ENCODE measurements around the gene TMEM191C. TPM values are rescaled to one million over a fixed set of nuclear protein-coding genes. Genes with fewer than 3 reads are reported as not detected.
"Not testable (repeated sequence)": the region's sequence is repeated elsewhere in the genome, so short reads cannot be mapped to it uniquely, and the experiment has no call there.

The TMEM191C gene
- total RNA-seq, 4 donors from 2014 or later: 0.42 to 1.7 (median 0.47) TPM; not detected in 1

DNA sequence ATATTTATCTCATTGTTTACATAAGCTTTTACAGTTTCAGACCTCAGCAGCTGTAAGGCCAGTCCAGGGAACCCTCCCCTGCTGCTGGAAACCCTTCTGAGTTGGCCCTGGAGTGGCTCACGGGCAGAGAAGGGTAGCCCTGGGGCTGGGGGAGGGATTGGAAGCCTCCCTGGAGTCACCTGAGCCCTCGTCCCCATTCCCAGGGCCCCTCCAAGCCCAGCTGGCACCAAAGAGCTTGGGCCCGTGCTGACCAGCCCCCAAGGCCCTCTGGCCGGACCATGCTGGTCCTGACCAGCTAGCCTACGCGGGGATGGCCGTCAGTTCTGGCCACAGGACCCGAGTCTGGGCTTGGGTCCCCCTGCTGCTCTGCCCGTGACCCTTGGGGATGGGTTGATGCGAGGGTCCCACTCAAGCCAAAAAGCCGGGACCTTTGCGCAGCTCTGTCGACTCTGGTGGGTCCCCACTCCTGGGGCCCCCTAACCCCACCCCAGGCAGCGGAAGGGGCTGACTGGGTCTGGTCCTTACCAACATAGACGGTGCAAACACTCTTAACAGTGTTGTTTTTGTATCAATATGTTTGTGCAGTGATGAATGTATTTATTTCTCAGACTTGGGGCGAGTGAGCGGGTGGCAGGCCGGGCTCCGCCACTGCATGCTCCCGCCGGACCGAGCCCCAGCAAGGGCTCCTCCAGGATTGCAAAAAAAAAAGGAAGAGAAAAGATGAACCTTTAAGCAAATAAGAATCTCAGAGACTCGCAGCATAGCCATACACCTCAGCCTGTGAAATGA is 17.5 kb upstream of the TMEM191C start:
- WGBS: 91% methylated on average over 14 of the region's 23 CpGs
- Histone ChIP-seq H3K4me3 (no peak overlapping the region), H3K27me3 (no peaks in the 10 kb centered on the region), H3K4me1 (no peaks in the 10 kb centered on the region), H3K9me3 (no peaks in the 10 kb centered on the region), H3K27ac (no peak overlapping the region), H3K36me3 (peaks cover 23% of the 10 kb centered on the region)
- DNase-seq (ENCODE audit: low spot score in 2 of 2): peak; percentile 60 to 74
- TF ChIP-seq EP300 (IDR thresholded peaks at IDR 0.05) (no peak), CTCF (IDR thresholded peaks at IDR 0.05) (no peak), POLR2A (IDR thresholded peaks at IDR 0.05) (no peak), POLR2AphosphoS5 (IDR thresholded peaks at IDR 0.05) (no peak)

GRCh38 chr22:21450320-21450831 is 16.8 kb upstream of the TMEM191C start:
- no peak for TF ChIP-seq EP300 (IDR thresholded peaks at IDR 0.05)
- TF ChIP-seq CTCF (IDR thresholded peaks at IDR 0.05): no peak
- Histone ChIP-seq H3K27me3 (no peaks in the 10 kb centered on the region), H3K4me1 (no peaks in the 10 kb centered on the region), H3K27ac (no peak overlapping the region), H3K36me3 (peaks cover 17% of the 10 kb centered on the region), H3K4me3 (no peak overlapping the region), H3K9me3 (no peaks in the 10 kb centered on the region)
- peak; percentile 52 to 65 for DNase-seq (ENCODE audit: low spot score in 2 of 2)
- WGBS: 82% methylated on average over 15 of the region's 19 CpGs

- WGBS: 72% methylated on average over 6 of the region's 9 CpGs
- H3K4me1 ChIP-seq: no peaks in the 10 kb centered on the region
- no peaks in the 10 kb centered on the region for H3K9me3 ChIP-seq
- DNase-seq (ENCODE audit: low spot score in 2 of 2): peak; percentile 35 to 76
- no peak overlapping the region for H3K27ac ChIP-seq
- no peaks in the 10 kb centered on the region for H3K27me3 ChIP-seq
- H3K36me3 ChIP-seq: peaks cover 12% of the 10 kb centered on the region
- TF ChIP-seq CTCF (IDR thresholded peaks at IDR 0.05) (no peak), POLR2A (IDR thresholded peaks at IDR 0.05) (no peak), EP300 (IDR thresholded peaks at IDR 0.05) (no peak), POLR2AphosphoS5 (IDR thresholded peaks at IDR 0.05) (no peak)
- H3K4me3 ChIP-seq: no peak overlapping the region
Measured at GRCh38 chr22:21450858-21451353, 16.3 kb upstream of the TMEM191C start.

GRCh38 chr22:21451545-21452520 is 15.4 kb upstream of the TMEM191C start:
- Histone ChIP-seq H3K4me3 (no peak overlapping the region), H3K27ac (no peak overlapping the region), H3K4me1 (no peaks in the 10 kb centered on the region), H3K27me3 (no peaks in the 10 kb centered on the region), H3K9me3 (no peaks in the 10 kb centered on the region), H3K36me3 (peaks cover 2% of the 10 kb centered on the region)
- WGBS: 60% methylated on average over 5 of the region's 7 CpGs
- TF ChIP-seq CTCF (IDR thresholded peaks at IDR 0.05) (no peak), POLR2AphosphoS5 (IDR thresholded peaks at IDR 0.05) (no peak), POLR2A (IDR thresholded peaks at IDR 0.05) (no peak), EP300 (IDR thresholded peaks at IDR 0.05) (no peak)
- peak; percentile 40 to 55 for DNase-seq (ENCODE audit: low spot score in 2 of 2)

DNA sequence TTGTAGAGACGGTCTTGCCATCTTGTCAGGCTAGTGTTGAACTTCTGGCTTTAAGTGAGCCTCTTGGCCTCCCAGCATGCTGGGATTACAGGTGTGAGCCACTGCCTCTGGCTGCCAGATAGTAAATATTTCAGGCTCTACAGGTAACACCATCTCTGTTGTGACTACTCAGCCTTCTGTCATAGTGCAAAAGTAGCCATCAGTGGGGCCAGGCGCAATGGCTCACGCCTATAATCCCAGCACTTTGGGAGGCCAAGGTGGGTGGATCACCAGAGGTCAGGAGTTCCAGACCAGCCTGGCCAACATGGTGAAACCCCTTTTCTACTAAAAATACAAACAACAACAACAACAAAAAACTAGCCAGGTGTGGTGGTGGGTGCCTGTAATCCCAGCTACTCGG is 14.5 kb upstream of the TMEM191C start:
- not testable (repeated sequence) for H3K9me3 ChIP-seq; DNase-seq (ENCODE audit: low spot score in 2 of 2); H3K36me3 ChIP-seq; H3K27me3 ChIP-seq; H3K4me1 ChIP-seq; H3K27ac ChIP-seq; H3K4me3 ChIP-seq
- WGBS: 95% methylated on average over 3 of the region's 4 CpGs

GRCh38 chr22:21454998-21455333 is 12.2 kb upstream of the TMEM191C start:
- WGBS: 91% methylated on average over 9 of the region's 9 CpGs
- H3K27me3 ChIP-seq, H3K27ac ChIP-seq, H3K9me3 ChIP-seq, H3K4me1 ChIP-seq, H3K36me3 ChIP-seq, H3K4me3 ChIP-seq: not testable (repeated sequence)
- peak in 1 of 2 donors; percentile 52 for DNase-seq (ENCODE audit: low spot score in 2 of 2)
